OCI-LY3 (cell line): Measurements from ENCODE around the gene NR5A2.

ENCODE experiments used
- CTCF ChIP-seq: fragments of 200-600, 300-600 bp; sonication (generic); IDR thresholded peaks from 2 replicates; pipeline ENCODE4 v1.5.1; 2014; ENCODE audit warnings: antibody characterized with exemption, low read length, low read depth
- EZH2phosphoT487 ChIP-seq: fragments of 200-600 bp; shearing (Covaris generic); IDR thresholded peaks from 2 replicates; pipeline ENCODE4 v1.6.1; 2018; ENCODE audit warnings: antibody characterized with exemption, mixed run types, low read depth

- TF ChIP-seq CTCF (no peak), EZH2phosphoT487 (no peak)
Measured at GRCh38 chr1:200150721-200151120, 123.2 kb downstream of the NR5A2 start.
